GM23338 (cell line): ENCODE measurements around the gene SLC1A4. TPM values are rescaled to one million over a fixed set of nuclear protein-coding genes. Genes with fewer than 3 reads are reported as not detected.
A peak's percentile ranks its signal among the peaks of the same experiment; 100 is the strongest.

ENCODE experiments used
- ATAC-seq: fragments of 200-7000 bp; cut with Tn5 transposase; 3 replicates; pipeline ENCODE4 v1.9.1; 2020
- DNase-seq: peaks from one replicate; pipeline ENCODE4 v3.0.0-alpha.2; 2015; ENCODE audit warnings: low spot score
- H2AFZ ChIP-seq: fragments of 200-600 bp; sonication (generic); 2 replicates; pipeline ENCODE4 v1.8.0; 2016; ENCODE audit warnings: antibody characterized with exemption, mild to moderate bottlenecking, moderate library complexity
- H3F3A ChIP-seq: fragments of 200-600 bp; sonication (generic); replicated peaks from 2 replicates; pipeline ENCODE4 v1.8.0; 2017; ENCODE audit warnings: antibody characterized with exemption, mixed run types, low read depth
- H3K27ac ChIP-seq: fragments of 200-600 bp; sonication (generic); 2 replicates; pipeline ENCODE4 v1.6.1; 2016; ENCODE audit warnings: low read depth
- H3K27me3 ChIP-seq: fragments of 200-600 bp; sonication (generic); 2 replicates; pipeline ENCODE4 v1.8.0; 2016; ENCODE audit warnings: mild to moderate bottlenecking, mixed run types, moderate library complexity; ENCODE audit not compliant: insufficient read depth
- H3K36me3 ChIP-seq: fragments of 200-600 bp; sonication (generic); 2 replicates; pipeline ENCODE4 v1.8.0; 2016; ENCODE audit warnings: mild to moderate bottlenecking; ENCODE audit not compliant: insufficient read depth
- H3K4me1 ChIP-seq: fragments of 200-600 bp; sonication (generic); 2 replicates; pipeline ENCODE4 v1.8.0; 2016; ENCODE audit warnings: mild to moderate bottlenecking, moderate library complexity; ENCODE audit not compliant: insufficient read depth
- H3K4me2 ChIP-seq: fragments of 200-600 bp; sonication (generic); 2 replicates; pipeline ENCODE4 v1.7.1; 2017; ENCODE audit warnings: mixed run types
- H3K4me3 ChIP-seq: fragments of 200-600 bp; sonication (generic); 2 replicates; pipeline ENCODE4 v1.6.1; 2016; ENCODE audit warnings: mixed run types
- H3K79me2 ChIP-seq: fragments of 200-600 bp; sonication (generic); replicated peaks from 2 replicates; pipeline ENCODE4 v1.8.0; 2017; ENCODE audit warnings: mild to moderate bottlenecking; ENCODE audit not compliant: insufficient read depth
- H3K9me2 ChIP-seq: fragments of 200-600 bp; sonication (generic); 2 replicates; pipeline ENCODE4 v1.8.0; 2017; ENCODE audit not compliant: insufficient read depth
- H4K20me1 ChIP-seq: fragments of 200-600 bp; sonication (generic); replicated peaks from 2 replicates; pipeline ENCODE4 v1.8.0; 2017; ENCODE audit warnings: mild to moderate bottlenecking; ENCODE audit not compliant: insufficient read depth
- H3K27ac Mint-ChIP-seq: 2 replicates; pipeline ENCODE4 v1.8.0; 2020; ENCODE audit warnings: inconsistent platforms, mild to moderate bottlenecking, moderate library complexity, mixed read lengths
- H3K27me3 Mint-ChIP-seq: 3 replicates; pipeline ENCODE4 v1.8.0; 2022; ENCODE audit warnings: low read depth, mild to moderate bottlenecking, moderate library complexity, mixed read lengths, inconsistent platforms; ENCODE audit not compliant: insufficient read depth, poor library complexity
- H3K36me3 Mint-ChIP-seq: 3 replicates; pipeline ENCODE4 v1.8.0; 2021; ENCODE audit warnings: low read depth, mild to moderate bottlenecking, inconsistent platforms, moderate library complexity, mixed read lengths
- H3K4me1 Mint-ChIP-seq: 3 replicates; pipeline ENCODE4 v1.8.0; 2020; ENCODE audit warnings: mild to moderate bottlenecking, inconsistent platforms, mixed read lengths
- H3K4me3 Mint-ChIP-seq: 3 replicates; pipeline ENCODE4 v1.8.0; 2021; ENCODE audit warnings: moderate library complexity, mild to moderate bottlenecking, inconsistent platforms, mixed read lengths
- H3K9me3 Mint-ChIP-seq: 3 replicates; pipeline ENCODE4 v1.8.0; 2020; ENCODE audit warnings: moderate library complexity, mild to moderate bottlenecking, inconsistent platforms, mixed read lengths
- EZH2 ChIP-seq: fragments of 200-600 bp; sonication (generic); IDR thresholded peaks from one replicate; pipeline ENCODE4 v1.8.0; 2017; ENCODE audit warnings: antibody characterized with exemption, mild to moderate bottlenecking, low read depth; ENCODE audit not compliant: unreplicated experiment
- polyA plus RNA-seq: library from polyadenylated mRNA; unstranded; fragments of >200 nt; fragmentation: Nextera tagmentation; extraction: Ambion mirVana; gene quantifications from 2 replicates; pipeline ENCODE4 v1.2.1, GENCODE V29; 2016
- total RNA-seq: library from RNA; depleted of rRNA; stranded (reverse); fragments of >200 nt; shearing (Covaris generic); gene quantifications from 2 replicates; pipeline ENCODE4 v1.2.3, GENCODE V29; 2014
- TF ChIP-seq, protein P1 (sequence below): fragments of 250-450 bp; sonication (Bioruptor Pico); IDR thresholded peaks from 2 replicates; pipeline ENCODE4 v1.5.0; 2020; ENCODE audit warnings: mild to moderate bottlenecking, moderate library complexity
- TF ChIP-seq, protein P2 (sequence below), 2 experiments: fragments of 200-600 bp in 1 of 2; sonication (generic) in 1 of 2; conservative IDR thresholded peaks; 2 replicates each; pipeline versions ENCODE4 v1.5.1 to v1.6.1; 2016 to 2017; ENCODE audit warnings: antibody characterized with exemption in 2 of 2, low read depth in 2 of 2, mild to moderate bottlenecking in 2 of 2, moderate library complexity in 1 of 2

The SLC1A4 gene
- total and polyA plus RNA-seq, 2 experiments from 2014 or later: 1.3 to 2.7 TPM

DNA sequence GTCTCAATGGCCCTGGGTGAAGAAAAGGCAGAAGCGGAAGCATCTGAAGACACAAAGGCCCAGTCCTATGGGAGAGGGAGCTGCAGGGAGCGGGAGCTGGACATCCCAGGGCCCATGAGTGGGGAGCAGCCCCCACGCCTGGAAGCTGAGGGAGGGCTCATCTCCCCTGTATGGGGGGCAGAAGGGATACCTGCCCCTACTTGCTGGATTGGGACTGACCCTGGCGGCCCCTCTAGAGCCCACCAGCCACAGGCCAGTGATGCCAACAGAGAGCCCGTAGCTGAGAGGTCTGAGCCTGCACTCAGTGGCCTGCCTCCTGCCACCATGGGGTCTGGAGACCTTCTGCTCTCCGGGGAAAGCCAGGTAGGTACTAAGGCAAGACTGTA lies 80.2 kb downstream of the SLC1A4 start (continued):
- TF ChIP-seq, protein P1, sequence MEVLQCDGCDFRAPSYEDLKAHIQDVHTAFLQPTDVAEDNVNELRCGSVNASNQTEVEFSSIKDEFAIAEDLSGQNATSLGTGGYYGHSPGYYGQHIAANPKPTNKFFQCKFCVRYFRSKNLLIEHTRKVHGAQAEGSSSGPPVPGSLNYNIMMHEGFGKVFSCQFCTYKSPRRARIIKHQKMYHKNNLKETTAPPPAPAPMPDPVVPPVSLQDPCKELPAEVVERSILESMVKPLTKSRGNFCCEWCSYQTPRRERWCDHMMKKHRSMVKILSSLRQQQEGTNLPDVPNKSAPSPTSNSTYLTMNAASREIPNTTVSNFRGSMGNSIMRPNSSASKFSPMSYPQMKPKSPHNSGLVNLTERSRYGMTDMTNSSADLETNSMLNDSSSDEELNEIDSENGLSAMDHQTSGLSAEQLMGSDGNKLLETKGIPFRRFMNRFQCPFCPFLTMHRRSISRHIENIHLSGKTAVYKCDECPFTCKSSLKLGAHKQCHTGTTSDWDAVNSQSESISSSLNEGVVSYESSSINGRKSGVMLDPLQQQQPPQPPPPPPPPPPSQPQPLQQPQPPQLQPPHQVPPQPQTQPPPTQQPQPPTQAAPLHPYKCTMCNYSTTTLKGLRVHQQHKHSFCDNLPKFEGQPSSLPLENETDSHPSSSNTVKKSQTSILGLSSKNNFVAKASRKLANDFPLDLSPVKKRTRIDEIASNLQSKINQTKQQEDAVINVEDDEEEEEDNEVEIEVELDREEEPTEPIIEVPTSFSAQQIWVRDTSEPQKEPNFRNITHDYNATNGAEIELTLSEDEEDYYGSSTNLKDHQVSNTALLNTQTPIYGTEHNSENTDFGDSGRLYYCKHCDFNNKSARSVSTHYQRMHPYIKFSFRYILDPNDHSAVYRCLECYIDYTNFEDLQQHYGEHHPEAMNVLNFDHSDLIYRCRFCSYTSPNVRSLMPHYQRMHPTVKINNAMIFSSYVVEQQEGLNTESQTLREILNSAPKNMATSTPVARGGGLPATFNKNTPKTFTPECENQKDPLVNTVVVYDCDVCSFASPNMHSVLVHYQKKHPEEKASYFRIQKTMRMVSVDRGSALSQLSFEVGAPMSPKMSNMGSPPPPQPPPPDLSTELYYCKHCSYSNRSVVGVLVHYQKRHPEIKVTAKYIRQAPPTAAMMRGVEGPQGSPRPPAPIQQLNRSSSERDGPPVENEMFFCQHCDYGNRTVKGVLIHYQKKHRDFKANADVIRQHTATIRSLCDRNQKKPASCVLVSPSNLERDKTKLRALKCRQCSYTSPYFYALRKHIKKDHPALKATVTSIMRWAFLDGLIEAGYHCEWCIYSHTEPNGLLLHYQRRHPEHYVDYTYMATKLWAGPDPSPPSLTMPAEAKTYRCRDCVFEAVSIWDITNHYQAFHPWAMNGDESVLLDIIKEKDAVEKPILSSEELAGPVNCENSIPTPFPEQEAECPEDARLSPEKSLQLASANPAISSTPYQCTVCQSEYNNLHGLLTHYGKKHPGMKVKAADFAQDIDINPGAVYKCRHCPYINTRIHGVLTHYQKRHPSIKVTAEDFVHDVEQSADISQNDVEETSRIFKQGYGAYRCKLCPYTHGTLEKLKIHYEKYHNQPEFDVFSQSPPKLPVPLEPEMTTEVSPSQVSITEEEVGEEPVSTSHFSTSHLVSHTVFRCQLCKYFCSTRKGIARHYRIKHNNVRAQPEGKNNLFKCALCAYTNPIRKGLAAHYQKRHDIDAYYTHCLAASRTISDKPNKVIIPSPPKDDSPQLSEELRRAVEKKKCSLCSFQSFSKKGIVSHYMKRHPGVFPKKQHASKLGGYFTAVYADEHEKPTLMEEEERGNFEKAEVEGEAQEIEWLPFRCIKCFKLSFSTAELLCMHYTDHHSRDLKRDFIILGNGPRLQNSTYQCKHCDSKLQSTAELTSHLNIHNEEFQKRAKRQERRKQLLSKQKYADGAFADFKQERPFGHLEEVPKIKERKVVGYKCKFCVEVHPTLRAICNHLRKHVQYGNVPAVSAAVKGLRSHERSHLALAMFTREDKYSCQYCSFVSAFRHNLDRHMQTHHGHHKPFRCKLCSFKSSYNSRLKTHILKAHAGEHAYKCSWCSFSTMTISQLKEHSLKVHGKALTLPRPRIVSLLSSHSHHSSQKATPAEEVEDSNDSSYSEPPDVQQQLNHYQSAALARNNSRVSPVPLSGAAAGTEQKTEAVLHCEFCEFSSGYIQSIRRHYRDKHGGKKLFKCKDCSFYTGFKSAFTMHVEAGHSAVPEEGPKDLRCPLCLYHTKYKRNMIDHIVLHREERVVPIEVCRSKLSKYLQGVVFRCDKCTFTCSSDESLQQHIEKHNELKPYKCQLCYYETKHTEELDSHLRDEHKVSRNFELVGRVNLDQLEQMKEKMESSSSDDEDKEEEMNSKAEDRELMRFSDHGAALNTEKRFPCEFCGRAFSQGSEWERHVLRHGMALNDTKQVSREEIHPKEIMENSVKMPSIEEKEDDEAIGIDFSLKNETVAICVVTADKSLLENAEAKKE (CRISPR knock-in tag): no peak

DNA sequence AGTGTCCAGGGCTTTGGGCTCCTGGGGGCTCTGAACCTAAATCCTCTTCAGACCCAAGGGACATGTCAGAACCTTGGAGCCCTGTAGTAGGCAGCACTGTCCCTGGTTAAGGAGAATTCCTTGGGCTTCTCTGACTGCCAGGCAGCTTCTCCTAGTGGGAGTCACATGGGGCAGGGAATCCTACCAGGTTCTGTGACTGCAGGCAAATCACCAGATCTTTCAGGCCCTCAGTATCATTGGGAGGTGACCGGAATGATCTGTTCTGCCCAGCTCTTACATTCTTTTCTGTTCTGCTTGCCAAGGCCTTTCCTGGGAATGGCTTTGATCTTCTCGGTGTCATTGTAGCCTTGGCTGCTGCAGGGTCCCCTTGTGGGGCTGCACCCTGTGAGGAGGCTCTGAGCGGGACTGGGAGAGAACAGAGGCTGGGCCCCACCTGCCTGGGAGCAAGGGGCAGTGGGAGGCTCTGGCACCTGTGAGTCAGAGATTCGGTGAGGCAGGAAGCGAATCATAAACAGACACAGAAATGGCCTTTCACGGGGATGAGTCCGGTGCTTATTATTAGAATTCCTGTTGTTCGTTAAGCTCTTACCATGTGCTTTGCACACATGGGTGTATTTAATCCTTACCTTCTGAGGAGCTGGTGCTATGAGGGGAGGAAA lies 81.1 kb downstream of the SLC1A4 start:
- Mint-ChIP-seq H3K27ac (no peak overlapping the region), H3K36me3 (peaks cover 56% of the 10 kb centered on the region), H3K9me3 (no peaks in the 10 kb centered on the region), H3K27me3 (peaks cover 6% of the 10 kb centered on the region), H3K4me1 (peaks cover 8% of the 10 kb centered on the region), H3K4me3 (no peak overlapping the region)
- no peak overlapping the region for H3K4me2 ChIP-seq
- H2AFZ ChIP-seq: no peak overlapping the region
- DNase-seq: no peak
- H3K27me3 ChIP-seq: no peaks in the 10 kb centered on the region
- H3K79me2 ChIP-seq: peaks cover 35% of the 10 kb centered on the region
- H3K4me3 ChIP-seq: no peak overlapping the region
- H3K36me3 ChIP-seq: peaks cover 11% of the 10 kb centered on the region; the same call in 1 of the 2 replicates
- no peak overlapping the region for H3K27ac ChIP-seq
- no peak for TF ChIP-seq EZH2
- TF ChIP-seq, protein P2, sequence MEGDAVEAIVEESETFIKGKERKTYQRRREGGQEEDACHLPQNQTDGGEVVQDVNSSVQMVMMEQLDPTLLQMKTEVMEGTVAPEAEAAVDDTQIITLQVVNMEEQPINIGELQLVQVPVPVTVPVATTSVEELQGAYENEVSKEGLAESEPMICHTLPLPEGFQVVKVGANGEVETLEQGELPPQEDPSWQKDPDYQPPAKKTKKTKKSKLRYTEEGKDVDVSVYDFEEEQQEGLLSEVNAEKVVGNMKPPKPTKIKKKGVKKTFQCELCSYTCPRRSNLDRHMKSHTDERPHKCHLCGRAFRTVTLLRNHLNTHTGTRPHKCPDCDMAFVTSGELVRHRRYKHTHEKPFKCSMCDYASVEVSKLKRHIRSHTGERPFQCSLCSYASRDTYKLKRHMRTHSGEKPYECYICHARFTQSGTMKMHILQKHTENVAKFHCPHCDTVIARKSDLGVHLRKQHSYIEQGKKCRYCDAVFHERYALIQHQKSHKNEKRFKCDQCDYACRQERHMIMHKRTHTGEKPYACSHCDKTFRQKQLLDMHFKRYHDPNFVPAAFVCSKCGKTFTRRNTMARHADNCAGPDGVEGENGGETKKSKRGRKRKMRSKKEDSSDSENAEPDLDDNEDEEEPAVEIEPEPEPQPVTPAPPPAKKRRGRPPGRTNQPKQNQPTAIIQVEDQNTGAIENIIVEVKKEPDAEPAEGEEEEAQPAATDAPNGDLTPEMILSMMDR (conservative IDR thresholded peaks at IDR 0.05; ENCODE audit: low read depth in 2 of 2): peak in 1 of 2 experiments; percentile 11; a peak in 1 of 4 replicates
- H3K4me1 ChIP-seq: peaks cover under 1% of the 10 kb centered on the region; the same call in 1 of the 2 replicates
- H4K20me1 ChIP-seq: peaks cover 41% of the 10 kb centered on the region
- no peaks in the 10 kb centered on the region for H3F3A ChIP-seq
- peak; percentile 49 for ATAC-seq
- no peaks in the 10 kb centered on the region for H3K9me2 ChIP-seq
